Measurements from ENCODE around the gene FOXD1. TPM values are rescaled to one million over a fixed set of nuclear protein-coding genes. Genes with fewer than 3 reads are reported as not detected.
"Not testable (repeated sequence)": the region's sequence is repeated elsewhere in the genome, so short reads cannot be mapped to it uniquely, and the experiment has no call there.

Gene FOXD1
- total RNA-seq, 2 experiments from 2014 or later, result 0.13 TPM; not detected in 1

DNA sequence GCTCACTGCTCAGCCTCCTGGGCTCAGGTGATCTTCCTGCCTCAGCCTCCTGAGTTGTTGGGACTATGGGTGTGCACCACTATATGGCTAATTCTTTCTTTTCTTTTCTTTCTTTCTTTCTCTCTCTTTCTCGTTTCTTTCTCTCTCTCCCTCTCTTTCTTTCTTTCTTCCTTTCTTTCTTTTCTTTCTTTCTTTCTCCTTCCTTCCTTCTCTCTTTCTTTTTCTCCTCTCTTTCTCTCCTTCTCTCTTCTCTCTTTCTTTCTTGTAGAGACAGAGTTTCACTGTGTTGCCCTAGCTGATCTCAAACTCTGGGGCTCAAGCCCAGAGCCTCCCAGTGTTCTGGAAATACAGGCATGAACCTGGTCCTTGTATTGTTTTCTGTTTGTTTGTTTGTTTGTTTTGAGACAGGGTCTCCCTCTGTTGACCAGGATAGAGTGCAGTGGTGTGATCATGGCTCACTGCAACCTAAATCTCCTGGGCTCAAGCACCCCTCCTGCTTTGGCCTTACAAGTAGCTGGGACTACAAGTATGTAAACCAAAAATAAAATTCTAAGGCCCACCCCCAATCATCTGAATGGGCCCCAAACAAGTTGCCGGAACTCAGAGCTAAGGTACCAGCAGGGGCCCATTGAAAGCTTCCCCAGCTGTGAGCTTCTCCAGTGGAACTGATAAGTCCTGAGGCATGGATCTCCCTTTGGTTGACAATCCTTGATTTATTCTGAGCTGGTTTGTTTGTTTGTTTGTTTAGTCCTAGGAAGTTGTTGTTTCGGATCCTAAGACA is 37.7 kb upstream of the FOXD1 start:
- Mint-ChIP-seq H3K36me3 (ENCODE audit: low read depth) (no peaks in the 10 kb centered on the region), H3K27ac (no peak overlapping the region), H3K27me3 (ENCODE audit: low read depth) (peaks cover 17% of the 10 kb centered on the region), H3K4me3 (no peak overlapping the region), H3K4me1 (ENCODE audit: low read depth) (no peaks in the 10 kb centered on the region), H3K9me3 (ENCODE audit: insufficient read depth) (no peaks in the 10 kb centered on the region)
- CTCF ChIA-PET, result interaction anchor here (0.8 to 1.4 kb wide), 3 partner anchors 10 to 32 kb away, joined by 3 to 4 read pairs (median 3); partner anchors contain the start of gene BTF3
- DNase-seq (no peak), ATAC-seq (no peak)
- POLR2A ChIA-PET, result interaction anchor here (1.3 kb wide), 1 partner anchor 12 kb away, joined by 3 read pairs; the partner anchor contains the start of gene BTF3

DNA sequence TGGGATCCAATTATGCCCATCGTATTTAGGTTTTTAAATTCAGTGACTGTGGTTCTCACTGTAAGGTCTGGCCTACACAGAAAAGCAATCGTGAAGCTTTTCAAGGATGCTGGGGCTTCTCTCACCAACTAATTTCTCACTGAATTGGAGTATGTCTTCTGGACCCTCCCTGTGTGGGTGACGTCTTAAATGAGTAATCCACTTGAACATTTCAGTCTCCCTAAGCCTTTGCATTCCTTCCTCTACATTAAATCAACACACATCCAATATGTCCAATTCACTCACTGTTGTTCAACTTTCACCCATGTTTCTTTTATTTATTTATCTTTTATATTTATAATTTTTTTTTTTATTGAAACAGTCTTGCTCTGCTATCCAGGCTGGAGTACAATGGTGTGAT is 37.1 kb upstream of the FOXD1 start:
- Mint-ChIP-seq H3K4me1 (ENCODE audit: low read depth) (no peaks in the 10 kb centered on the region), H3K36me3 (ENCODE audit: low read depth) (no peaks in the 10 kb centered on the region), H3K27ac (no peak overlapping the region), H3K9me3 (ENCODE audit: insufficient read depth) (no peaks in the 10 kb centered on the region), H3K4me3 (no peak overlapping the region), H3K27me3 (ENCODE audit: low read depth) (peaks cover 17% of the 10 kb centered on the region)
- no peak for DNase-seq
- no peak for ATAC-seq
- CTCF ChIA-PET, result no interaction called here
- POLR2A ChIA-PET, result no interaction called here

DNA sequence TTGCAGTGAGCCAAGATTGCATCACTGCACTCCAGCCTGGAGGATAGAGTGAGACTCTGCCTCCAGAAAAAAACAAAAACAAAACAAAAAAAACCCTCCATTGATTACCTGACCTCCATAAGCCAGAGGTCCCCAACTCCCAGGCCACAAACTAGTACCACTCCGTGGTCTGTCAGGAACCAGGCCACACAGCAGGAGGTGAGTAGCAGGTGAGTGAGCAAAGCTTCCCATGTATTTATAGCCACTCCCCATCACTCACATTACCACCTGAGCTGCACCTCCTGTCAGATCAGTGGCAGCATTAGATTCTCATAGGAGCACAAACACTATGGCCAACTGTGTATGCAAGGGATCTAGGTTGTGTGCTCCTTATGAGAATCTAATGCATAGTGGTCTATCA is 35.9 kb upstream of the FOXD1 start:
- no peak overlapping the region for H3K4me3 Mint-ChIP-seq
- DNase-seq (no peak), ATAC-seq (no peak)
- H3K9me3 Mint-ChIP-seq (ENCODE audit: insufficient read depth), result no peaks in the 10 kb centered on the region
- peaks cover 19% of the 10 kb centered on the region for H3K27me3 Mint-ChIP-seq (ENCODE audit: low read depth)
- ChIA-PET POLR2A (no interaction called here), CTCF (no interaction called here)
- no peak overlapping the region for H3K27ac Mint-ChIP-seq
- no peaks in the 10 kb centered on the region for H3K4me1 Mint-ChIP-seq (ENCODE audit: low read depth)
- H3K36me3 Mint-ChIP-seq (ENCODE audit: low read depth), result no peaks in the 10 kb centered on the region

DNA sequence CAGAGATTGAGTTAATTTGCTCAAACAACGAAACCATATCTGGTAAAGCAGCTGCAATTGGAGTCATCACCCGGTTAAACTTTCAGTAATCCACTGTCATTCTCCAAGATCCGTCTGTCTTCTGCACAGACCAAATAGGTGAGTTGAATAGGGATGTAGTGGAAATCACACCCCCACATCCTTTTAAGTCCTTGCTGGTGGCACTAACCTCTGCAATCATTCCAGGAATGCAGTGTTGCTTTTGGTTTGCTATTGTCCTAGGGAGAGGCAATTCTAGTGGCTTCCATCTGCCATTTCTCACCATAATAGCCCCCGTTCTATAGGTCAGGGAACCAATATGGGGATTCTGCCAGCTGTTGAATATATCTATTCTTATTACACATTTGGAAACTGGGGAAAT is 35.1 kb upstream of the FOXD1 start:
- CTCF ChIA-PET, result no interaction called here
- no peak overlapping the region for H3K4me3 Mint-ChIP-seq
- DNase-seq (no peak), ATAC-seq (no peak)
- no peaks in the 10 kb centered on the region for H3K36me3 Mint-ChIP-seq (ENCODE audit: low read depth)
- peaks cover 18% of the 10 kb centered on the region for H3K27me3 Mint-ChIP-seq (ENCODE audit: low read depth)
- H3K27ac Mint-ChIP-seq, result no peak overlapping the region
- POLR2A ChIA-PET, result no interaction called here
- H3K9me3 Mint-ChIP-seq (ENCODE audit: insufficient read depth), result no peaks in the 10 kb centered on the region
- H3K4me1 Mint-ChIP-seq (ENCODE audit: low read depth), result no peaks in the 10 kb centered on the region

DNA sequence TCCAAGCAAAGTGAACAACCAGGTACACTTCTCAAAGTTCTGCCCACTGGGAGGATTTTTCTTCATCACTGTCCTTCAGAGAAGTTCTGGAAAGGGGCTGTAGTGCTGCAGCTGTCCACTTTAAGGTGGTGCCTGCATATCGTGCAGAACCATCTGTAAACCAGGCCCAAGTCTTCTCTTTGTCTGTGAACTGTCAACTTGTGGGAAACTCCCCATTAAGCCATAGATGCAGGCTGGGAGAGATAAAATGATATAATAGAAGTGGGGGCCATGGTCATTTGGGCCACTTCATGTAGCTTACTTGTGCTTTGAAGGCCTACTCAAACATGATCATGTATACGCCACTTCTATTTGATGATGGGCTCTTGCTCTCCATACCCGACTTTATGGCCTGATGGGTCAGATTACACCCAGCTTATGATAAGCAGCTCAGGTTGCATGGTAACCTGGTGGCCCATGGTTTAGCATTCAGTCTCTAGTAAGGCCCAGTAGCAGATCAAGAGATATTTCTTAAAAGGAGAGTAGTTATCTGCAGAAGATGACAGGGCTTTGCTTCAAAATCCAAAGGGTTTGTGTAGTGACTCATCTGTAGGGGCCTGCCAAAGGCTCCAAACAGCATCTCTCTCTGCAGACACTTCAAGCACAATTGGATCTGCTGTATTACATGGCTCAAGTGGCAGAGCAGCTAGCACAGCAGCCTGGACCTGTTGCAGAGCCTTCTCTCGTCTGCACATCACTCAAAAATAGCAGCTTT is 34.0 kb upstream of the FOXD1 start:
- ATAC-seq (no peak), DNase-seq (no peak)
- Mint-ChIP-seq H3K4me1 (ENCODE audit: low read depth) (no peaks in the 10 kb centered on the region), H3K4me3 (no peak overlapping the region), H3K27ac (no peak overlapping the region), H3K36me3 (ENCODE audit: low read depth) (no peaks in the 10 kb centered on the region), H3K9me3 (ENCODE audit: insufficient read depth) (no peaks in the 10 kb centered on the region), H3K27me3 (ENCODE audit: low read depth) (peaks cover 12% of the 10 kb centered on the region)
- POLR2A ChIA-PET, result no interaction called here
- CTCF ChIA-PET, result no interaction called here

DNA sequence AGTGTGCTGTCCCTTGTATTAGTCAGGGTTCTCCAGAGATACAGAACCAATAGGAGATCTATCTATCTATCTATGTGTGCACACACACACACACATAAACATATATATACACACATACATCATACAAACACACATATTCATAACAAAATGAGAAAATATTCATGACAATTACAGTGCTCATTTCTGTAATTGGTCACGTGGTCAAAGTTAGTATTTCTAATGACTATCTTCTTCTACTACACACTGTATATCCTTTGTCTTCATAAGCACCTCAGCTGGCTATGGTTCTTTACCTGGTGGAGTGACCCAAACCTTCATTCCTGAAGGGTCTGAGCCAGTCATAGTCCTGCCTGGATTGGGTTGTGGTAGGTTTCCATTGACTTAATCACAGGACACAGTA is 31.9 kb upstream of the FOXD1 start:
- DNase-seq, result no peak
- Mint-ChIP-seq H3K27ac (no peak overlapping the region), H3K27me3 (ENCODE audit: low read depth) (peaks cover 13% of the 10 kb centered on the region), H3K4me1 (ENCODE audit: low read depth) (no peaks in the 10 kb centered on the region), H3K4me3 (no peak overlapping the region), H3K9me3 (ENCODE audit: insufficient read depth) (no peaks in the 10 kb centered on the region), H3K36me3 (ENCODE audit: low read depth) (no peaks in the 10 kb centered on the region)
- ChIA-PET CTCF (no interaction called here), POLR2A (no interaction called here)
- no peak for ATAC-seq

DNA sequence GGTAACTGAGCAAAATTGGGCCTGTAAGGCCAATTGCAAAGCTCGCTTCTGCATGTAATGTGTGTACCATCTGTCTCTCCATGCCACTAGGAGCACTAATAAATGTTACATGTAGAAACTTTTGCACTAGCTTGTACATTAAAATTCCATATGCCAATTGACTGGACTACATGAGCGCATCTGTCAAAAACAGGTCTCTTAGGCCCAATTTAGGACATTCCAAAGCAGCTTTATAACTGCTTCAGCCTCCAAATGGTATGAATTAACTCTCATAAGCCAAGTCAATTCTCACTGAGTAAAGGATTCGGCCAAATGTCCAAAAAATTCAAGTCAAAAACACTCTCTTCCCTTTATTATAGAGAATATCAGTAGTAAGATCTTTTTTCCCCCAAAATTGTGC is 23.5 kb upstream of the FOXD1 start:
- peaks cover 11% of the 10 kb centered on the region for H3K27me3 Mint-ChIP-seq (ENCODE audit: low read depth)
- no peaks in the 10 kb centered on the region for H3K36me3 Mint-ChIP-seq (ENCODE audit: low read depth)
- H3K9me3 Mint-ChIP-seq (ENCODE audit: insufficient read depth), result no peaks in the 10 kb centered on the region
- DNase-seq (no peak), ATAC-seq (no peak)
- no peaks in the 10 kb centered on the region for H3K4me1 Mint-ChIP-seq (ENCODE audit: low read depth)
- ChIA-PET CTCF (no interaction called here), POLR2A (no interaction called here)
- no peak overlapping the region for H3K27ac Mint-ChIP-seq
- no peak overlapping the region for H3K4me3 Mint-ChIP-seq

DNA sequence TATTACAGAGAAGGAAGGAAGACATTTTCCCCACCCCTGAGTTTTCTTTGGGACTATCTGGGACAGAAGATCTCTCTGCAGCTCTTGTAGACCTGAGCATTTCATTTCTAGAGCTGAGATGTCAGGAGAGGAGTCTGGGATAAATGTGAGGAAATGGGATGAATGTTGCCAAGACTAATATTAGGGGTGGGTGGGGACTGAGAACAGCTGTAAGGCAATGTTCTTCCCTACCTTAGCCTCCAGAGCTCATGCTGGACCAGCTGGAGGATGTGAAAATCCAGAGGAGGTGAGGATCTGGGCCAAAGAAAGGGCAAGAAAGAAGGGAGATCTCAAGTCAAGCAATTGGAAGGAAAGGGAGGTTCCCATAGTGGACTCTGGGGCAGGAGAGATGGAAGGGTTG is 23.1 kb upstream of the FOXD1 start:
- Mint-ChIP-seq H3K9me3 (ENCODE audit: insufficient read depth) (no peaks in the 10 kb centered on the region), H3K27ac (no peak overlapping the region), H3K4me3 (no peak overlapping the region), H3K27me3 (ENCODE audit: low read depth) (peaks cover 11% of the 10 kb centered on the region), H3K36me3 (ENCODE audit: low read depth) (no peaks in the 10 kb centered on the region), H3K4me1 (ENCODE audit: low read depth) (no peaks in the 10 kb centered on the region)
- POLR2A ChIA-PET, result no interaction called here
- CTCF ChIA-PET, result no interaction called here
- ATAC-seq (no peak), DNase-seq (no peak)

DNA sequence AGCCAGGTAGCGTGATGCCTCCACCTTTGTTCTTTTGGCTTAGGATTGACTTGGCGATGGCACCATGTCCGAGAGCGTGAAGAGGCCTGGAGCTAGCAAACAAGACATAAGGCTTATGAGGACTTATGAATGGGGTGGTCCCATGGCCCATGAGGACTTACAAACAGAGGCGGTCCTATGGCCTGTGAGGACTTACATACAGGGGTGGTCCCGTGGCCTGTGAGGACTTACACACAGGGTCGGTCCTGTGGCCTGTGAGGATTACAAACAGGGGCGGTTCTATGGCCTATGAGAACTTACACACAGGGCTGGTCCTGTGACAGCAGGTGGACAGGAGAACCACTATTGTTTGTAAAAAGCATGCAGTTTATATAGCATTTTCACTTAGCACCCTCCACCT is 21.3 kb upstream of the FOXD1 start:
- ATAC-seq (no peak), DNase-seq (no peak)
- H3K9me3 Mint-ChIP-seq (ENCODE audit: insufficient read depth), result no peaks in the 10 kb centered on the region
- no peaks in the 10 kb centered on the region for H3K36me3 Mint-ChIP-seq (ENCODE audit: low read depth)
- ChIA-PET CTCF (no interaction called here), POLR2A (no interaction called here)
- H3K4me3 Mint-ChIP-seq, result no peak overlapping the region
- no peaks in the 10 kb centered on the region for H3K4me1 Mint-ChIP-seq (ENCODE audit: low read depth)
- no peak overlapping the region for H3K27ac Mint-ChIP-seq
- H3K27me3 Mint-ChIP-seq (ENCODE audit: low read depth), result peaks cover 13% of the 10 kb centered on the region

DNA sequence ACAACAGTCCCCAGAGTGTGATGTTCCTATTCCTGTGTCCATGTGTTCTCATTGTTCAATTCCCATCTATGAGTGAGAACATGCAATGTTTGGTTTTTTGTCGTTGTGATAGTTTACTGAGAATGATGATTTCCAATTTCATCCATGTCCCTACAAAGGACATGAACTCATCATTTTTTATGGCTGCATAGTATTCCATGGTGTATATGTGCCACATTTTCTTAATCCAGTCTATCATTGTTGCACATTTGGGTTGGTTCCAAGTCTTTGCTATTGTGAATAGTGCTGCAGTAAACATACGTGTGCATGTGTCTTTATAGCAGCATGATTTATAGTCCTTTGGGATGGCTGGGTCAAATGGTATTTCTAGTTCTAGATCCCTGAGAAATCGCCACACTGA is 20.1 kb upstream of the FOXD1 start:
- H3K36me3 Mint-ChIP-seq (ENCODE audit: low read depth); DNase-seq; POLR2A ChIA-PET; H3K4me1 Mint-ChIP-seq (ENCODE audit: low read depth); H3K27ac Mint-ChIP-seq; H3K4me3 Mint-ChIP-seq; H3K9me3 Mint-ChIP-seq (ENCODE audit: insufficient read depth); ATAC-seq; CTCF ChIA-PET: not testable (repeated sequence)
- H3K27me3 Mint-ChIP-seq (ENCODE audit: low read depth), result peaks cover 13% of the 10 kb centered on the region

DNA sequence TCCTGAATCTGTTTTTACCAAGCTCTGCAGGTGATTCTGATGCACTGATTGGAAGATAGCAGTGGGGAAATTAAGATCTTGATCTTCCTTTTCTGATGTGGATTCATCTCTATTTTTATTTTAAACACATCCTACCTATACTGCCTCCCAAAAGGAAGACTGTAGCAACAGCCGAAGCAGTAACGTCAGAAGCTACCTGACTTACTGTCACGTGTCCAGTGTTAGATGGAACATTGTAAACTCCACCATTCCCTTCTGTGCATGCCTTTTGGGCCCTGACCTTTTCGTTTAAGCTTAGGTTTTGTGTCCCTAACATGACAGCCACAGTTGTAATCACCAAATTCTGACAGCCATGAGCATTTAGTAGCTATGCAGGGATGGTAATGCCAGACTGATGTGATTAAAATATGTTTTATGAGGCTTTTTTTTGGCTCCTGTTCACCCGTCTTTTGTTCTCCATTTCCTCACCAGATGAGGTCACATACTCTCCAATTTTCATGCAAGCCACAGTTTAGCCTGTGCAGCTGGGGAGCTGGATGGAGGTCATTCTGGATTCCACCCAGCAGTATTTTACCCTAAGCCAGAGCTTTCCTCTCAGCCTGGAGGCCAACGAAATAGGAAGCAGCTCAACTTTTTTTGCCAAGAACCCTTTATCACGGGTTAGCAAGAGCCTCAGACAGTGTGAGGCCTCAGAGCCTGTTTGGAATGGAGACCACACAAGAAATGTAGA is 15.6 kb upstream of the FOXD1 start:
- H3K27me3 Mint-ChIP-seq (ENCODE audit: low read depth), result peaks cover 30% of the 10 kb centered on the region
- no peaks in the 10 kb centered on the region for H3K4me1 Mint-ChIP-seq (ENCODE audit: low read depth)
- DNase-seq (no peak), ATAC-seq (no peak)
- H3K27ac Mint-ChIP-seq, result no peak overlapping the region
- no peaks in the 10 kb centered on the region for H3K36me3 Mint-ChIP-seq (ENCODE audit: low read depth)
- ChIA-PET POLR2A (interaction anchor here (0.7 kb wide), 1 partner anchor 8 kb away, joined by 3 read pairs; no protein-coding TSS in a partner anchor), CTCF (no interaction called here)
- no peak overlapping the region for H3K4me3 Mint-ChIP-seq
- H3K9me3 Mint-ChIP-seq (ENCODE audit: insufficient read depth), result no peaks in the 10 kb centered on the region

DNA sequence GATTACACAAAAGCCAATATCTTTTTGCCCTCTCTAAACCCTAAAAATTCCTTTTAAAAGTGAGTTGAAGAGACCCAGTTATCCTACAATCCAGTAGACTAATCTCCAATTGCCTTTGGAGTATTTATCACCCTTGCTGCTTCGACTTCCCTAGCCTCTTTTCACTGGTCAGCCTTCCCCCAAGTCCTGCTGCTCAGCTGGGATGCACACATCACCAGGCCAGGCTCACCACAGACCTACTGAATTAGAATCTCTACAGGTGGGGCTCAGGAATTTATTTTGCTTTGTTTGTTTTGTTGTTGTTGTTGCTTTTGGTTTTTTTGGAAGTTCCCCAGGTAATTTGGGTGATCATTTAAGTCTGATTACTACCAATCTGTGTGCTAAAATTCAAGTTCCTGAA is 11.6 kb upstream of the FOXD1 start:
- Mint-ChIP-seq H3K9me3 (ENCODE audit: insufficient read depth) (no peaks in the 10 kb centered on the region), H3K4me1 (ENCODE audit: low read depth) (no peaks in the 10 kb centered on the region), H3K4me3 (no peak overlapping the region), H3K27me3 (ENCODE audit: low read depth) (peaks cover 39% of the 10 kb centered on the region), H3K36me3 (ENCODE audit: low read depth) (no peaks in the 10 kb centered on the region), H3K27ac (no peak overlapping the region)
- CTCF ChIA-PET, result interaction anchor here (1.3 to 1.7 kb wide), 2 partner anchors 9 to 12 kb away, joined by 3 to 5 read pairs; partner anchors contain the start of gene FOXD1
- ATAC-seq, result no peak
- POLR2A ChIA-PET, result no interaction called here
- no peak for DNase-seq

All from activated CD8-positive, alpha-beta T cell treated with anti-CD3 and anti-CD28 coated beads, Interleukin-2, amount 10 ng/mL, durations not matched to agents 7 days and 5 days (primary cell).